TTC549 (cell line): ENCODE results near the gene PARG.
"Not testable (repeated sequence)": the region's sequence is repeated elsewhere in the genome, so short reads cannot be mapped to it uniquely, and the experiment has no call there.

Source experiments
- FAIRE-seq: peaks from 2 replicates; lab custom pipeline; 2012; peaks lifted over from hg19 to GRCh38; lab: Jason Lieb, UNC

Gene PARG

GRCh38 chr10:49827297-49827696, 114.5 kb downstream of the PARG start:
- FAIRE-seq: no peak

- FAIRE-seq: no peak
Measured at GRCh38 chr10:49819234-49819958, 122.4 kb downstream of the PARG start.

GRCh38 chr10:49817845-49818244, 124.0 kb downstream of the PARG start:
- no peak for FAIRE-seq

DNA sequence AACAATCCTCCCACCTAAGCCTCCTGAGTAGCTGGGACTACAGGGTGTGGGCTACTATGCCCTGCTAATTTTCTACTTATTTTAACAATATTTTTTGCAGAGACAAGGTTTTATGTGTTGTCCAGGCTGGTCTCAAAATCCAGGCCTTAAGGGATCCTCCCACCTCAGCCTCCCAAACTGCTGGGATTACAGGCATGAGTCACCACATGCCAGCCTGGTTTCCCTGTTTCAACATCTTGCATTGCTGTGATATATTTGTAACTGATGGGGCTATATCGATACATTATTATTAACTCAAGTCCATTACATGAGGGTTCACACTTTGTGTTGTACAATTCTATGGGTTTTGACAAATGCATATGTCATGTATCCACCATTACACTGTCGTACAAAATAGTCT, 137.8 kb downstream of the PARG start:
- no peak for FAIRE-seq

DNA sequence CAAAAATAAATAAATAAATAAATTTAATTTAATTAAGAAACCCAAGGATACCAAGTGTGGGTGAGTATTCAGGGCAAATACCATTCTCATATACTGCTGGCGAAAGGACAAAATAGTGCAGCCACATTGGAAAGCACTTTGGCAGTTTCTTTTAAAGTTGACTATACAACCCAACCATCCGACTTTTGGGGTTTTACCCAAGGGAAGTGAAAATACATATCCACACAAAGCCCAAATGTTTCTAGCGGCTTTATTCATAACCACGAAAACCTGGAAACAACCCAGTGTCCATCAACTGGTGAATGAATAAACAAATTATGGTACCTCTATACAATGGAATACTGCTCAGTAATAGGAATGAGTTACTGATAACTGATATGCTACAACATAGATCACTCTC, 143.6 kb downstream of the PARG start:
- FAIRE-seq: no peak

GRCh38 chr10:49791100-49791499, 150.7 kb downstream of the PARG start:
- FAIRE-seq: no peak

DNA sequence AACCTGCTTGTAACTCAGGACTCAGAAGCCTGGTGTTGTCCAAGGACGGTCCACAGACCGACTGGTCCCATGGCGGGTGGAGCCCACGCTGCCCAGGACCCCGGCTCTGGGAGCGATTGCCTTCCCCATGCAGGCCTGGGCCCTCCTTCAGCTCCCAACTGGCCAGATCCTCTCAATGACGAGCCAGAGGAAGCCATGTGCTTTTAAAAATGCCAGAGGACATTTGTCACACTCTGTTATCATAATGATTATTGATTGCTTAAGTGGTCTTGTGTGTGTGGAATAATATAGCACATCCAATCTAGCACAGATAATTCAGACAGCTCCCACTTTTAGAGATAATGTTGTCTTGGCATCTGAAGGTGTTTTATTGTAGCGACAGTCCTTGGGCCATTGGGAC, 157.1 kb downstream of the PARG start:
- FAIRE-seq: no peak

DNA sequence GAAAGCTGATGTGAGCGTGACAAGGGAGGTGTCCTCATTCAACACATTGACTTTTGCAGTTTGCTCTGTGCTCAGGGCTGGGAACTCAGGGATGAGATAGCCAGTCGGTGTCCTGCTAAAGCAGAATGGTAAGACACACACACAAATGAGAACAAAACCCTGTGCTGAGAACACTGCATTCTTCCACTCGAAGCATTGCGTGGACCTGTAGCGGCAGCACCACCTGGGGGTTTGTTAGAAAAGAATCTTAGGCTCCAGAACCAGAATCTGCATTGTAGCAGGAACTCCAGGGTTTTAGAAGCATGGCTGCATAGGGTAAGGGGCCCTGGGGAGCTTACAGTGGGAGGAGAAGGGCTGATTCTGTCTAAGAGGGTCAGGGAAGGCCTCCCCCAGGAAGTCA, 158.2 kb downstream of the PARG start:
- FAIRE-seq: no peak

DNA sequence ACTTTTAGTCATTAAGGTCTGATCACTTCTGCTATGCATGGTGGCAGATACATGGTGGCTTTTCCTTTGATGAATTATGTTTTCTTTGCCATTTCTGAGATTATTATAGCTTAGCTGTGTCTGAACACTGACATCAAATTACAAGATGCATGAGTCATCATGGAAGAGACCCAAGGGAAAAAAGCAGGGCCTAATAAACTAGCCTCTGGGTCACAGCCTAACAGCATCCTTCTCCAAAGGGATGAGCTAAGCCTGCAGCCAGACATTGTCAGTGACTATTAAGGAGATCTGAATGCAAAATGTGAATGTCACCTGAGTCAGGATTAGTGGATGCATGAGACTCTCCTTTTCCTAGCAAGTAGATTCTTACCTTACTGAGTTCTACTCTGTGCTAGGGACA, 160.6 kb downstream of the PARG start:
- FAIRE-seq: no peak

DNA sequence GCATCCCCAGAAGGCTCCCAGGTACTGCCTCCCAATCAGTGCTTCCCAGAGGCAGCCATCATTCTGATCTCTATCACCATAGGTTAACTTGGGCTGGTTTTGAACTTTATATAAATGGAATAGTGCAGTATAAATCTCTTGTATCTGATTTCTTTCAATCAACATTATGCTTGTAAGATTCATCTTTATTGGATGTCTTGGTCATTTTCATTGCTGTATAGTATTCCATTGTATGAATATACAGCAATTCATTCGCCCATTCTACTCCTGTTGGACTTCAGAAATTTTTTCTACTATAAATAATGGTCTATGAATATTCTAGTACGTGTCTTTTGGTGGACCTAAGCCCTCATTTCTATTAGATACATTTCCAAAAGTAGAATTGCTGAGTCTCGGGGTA, 163.6 kb downstream of the PARG start:
- FAIRE-seq: no peak

- FAIRE-seq: no peak
Measured at GRCh38 chr10:49776851-49777250, 165.0 kb downstream of the PARG start.

GRCh38 chr10:49775014-49775413, 166.8 kb downstream of the PARG start:
- FAIRE-seq: no peak

DNA sequence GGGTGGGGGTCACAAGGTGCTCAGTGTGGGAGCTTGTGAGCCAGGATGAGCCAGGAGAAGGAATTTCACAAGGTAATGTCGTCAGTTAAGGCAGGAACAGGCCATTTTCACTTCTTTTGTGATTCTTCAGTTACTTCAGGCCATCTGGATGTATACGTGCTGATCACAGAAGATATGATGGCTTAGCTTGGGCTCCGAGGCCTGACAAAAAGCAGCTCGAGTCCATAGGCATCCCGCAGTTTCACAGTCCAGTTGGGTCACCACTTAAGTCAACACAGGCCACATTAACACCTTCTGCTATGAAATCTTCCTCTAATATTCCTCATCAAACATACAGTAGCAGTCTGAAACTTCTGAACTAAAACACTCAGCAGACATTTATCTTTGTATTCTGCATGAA, 168.9 kb downstream of the PARG start:
- FAIRE-seq: not testable (repeated sequence)

DNA sequence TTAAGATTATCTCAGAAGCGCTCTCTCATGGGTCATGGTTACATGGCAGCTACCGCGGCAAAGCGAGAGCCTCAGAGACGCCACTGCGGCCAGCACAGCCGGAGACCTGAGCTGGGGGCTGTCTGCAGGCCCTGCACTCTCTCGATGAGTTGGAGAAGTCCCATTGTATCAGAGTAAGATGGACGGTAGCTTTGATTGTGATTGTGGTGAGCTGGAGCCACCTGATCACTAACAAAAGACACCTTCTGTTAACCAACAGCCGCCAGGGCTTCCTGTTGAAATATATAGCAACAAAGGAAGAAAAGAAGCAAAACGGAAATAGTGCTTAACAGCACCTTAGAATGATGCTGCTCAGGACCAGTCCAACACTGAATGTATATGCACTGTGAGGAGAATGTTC, 170.8 kb downstream of the PARG start:
- not testable (repeated sequence) for FAIRE-seq

DNA sequence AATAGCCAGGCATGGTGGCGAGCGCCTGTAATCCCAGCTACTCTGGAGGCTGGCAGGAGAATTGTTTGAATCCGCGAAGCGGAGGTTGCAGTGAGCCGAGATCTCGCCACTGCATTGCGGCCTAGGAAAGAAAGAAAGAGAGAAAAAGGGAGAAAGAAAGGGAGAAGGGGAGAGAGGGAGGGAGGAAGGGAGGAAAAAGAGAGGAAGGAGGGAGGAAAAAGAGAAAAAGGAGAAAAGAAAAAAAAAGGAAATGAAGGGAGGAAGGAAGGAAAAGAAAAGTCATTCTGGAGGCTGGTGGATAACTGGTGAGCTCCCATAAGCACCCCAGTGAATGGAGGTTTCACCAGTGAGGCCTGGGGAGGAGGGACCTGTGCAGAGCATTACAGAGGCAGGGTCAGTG, 172.1 kb downstream of the PARG start:
- no peak for FAIRE-seq

DNA sequence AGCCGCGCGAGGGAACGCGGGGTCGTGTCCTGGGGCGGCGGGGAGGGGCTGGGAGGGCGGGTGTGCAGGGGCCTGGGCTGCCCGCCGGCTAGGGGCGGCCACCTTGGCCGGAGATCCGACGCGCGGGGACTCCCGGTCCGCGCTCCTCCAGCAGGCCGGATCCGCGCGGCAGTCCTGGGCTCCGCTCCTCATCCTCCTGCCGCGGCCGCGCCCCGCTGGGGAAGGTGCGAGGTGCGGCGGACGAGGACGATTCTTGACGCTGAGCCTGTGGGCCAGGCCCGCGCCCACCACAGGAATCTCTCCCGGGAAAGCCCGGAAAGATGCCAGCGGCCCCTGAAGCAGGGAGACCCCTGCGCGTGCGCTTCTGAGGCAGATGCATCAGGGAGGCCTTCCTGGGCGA, 173.1 kb downstream of the PARG start:
- FAIRE-seq: no peak

- FAIRE-seq: no peak
Measured at GRCh38 chr10:49768329-49768728, 173.5 kb downstream of the PARG start.
